ENCODE data around the gene MFSD6. TPM values are rescaled to one million over a fixed set of nuclear protein-coding genes. Genes with fewer than 3 reads are reported as not detected.

Gene MFSD6
- total RNA-seq, 1 donor from 2014 or later: 0.37 TPM

DNA sequence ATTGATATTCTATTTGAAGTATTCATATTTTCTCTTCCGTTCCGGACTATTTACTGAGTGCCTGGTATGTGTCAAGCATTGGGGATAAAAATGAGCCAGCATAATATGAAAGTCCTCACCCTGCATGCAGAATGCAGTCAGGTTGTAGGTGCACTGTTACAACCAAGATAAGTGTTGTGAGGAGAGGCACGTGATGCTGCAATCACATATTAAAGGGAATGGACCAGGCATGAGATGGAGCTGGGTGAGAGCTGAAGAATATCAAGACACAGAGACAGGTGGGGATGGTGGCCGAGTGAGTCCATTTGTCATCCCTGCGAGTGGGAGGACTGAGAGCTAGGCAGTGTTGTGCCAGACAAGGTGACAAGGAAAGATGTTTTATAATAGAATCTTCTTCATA is 52.3 kb downstream of the MFSD6 start:
- no peak overlapping the region for H3K9ac ChIP-seq
- Mint-ChIP-seq H3K27me3 (ENCODE audit: insufficient read depth, low read depth) (no peaks in the 10 kb centered on the region), H3K27ac (no peak overlapping the region), H3K9me3 (no peaks in the 10 kb centered on the region), H3K4me1 (peaks cover 2% of the 10 kb centered on the region), H3K36me3 (no peaks in the 10 kb centered on the region), H3K4me3 (no peak overlapping the region)
- no peak overlapping the region for H3K4me2 ChIP-seq
- no peaks in the 10 kb centered on the region for H3K36me3 ChIP-seq
- H3K27me3 ChIP-seq: no peaks in the 10 kb centered on the region
- H3K79me2 ChIP-seq (ENCODE audit: low read depth): no peaks in the 10 kb centered on the region
- H3K4me3 ChIP-seq: no peak overlapping the region
- no peak overlapping the region for H3K27ac ChIP-seq
- DNase-seq (ENCODE audit: low spot score): no peak
- no peak for TF ChIP-seq EZH2phosphoT487 (IDR thresholded peaks at IDR 0.05)
- H3K4me1 ChIP-seq: peaks cover 4% of the 10 kb centered on the region
- no peak overlapping the region for H2AFZ ChIP-seq (replicated peaks)
- H3F3A ChIP-seq (ENCODE audit: low read depth): no peaks in the 10 kb centered on the region
- no peaks in the 10 kb centered on the region for H3K9me3 ChIP-seq (ENCODE audit: low read depth)
- no peaks in the 10 kb centered on the region for H4K20me1 ChIP-seq (ENCODE audit: low read depth)

GRCh38 chr2:190462181-190462580 is 54.0 kb downstream of the MFSD6 start:
- H3K4me1 ChIP-seq: peaks cover 10% of the 10 kb centered on the region
- no peaks in the 10 kb centered on the region for H3F3A ChIP-seq (ENCODE audit: low read depth)
- no peak overlapping the region for H3K27ac ChIP-seq
- H2AFZ ChIP-seq (replicated peaks): no peak overlapping the region
- H3K9me3 ChIP-seq (ENCODE audit: low read depth): no peaks in the 10 kb centered on the region
- Mint-ChIP-seq H3K4me1 (peaks cover 10% of the 10 kb centered on the region), H3K9me3 (no peaks in the 10 kb centered on the region), H3K27ac (no peak overlapping the region), H3K27me3 (ENCODE audit: insufficient read depth, low read depth) (peaks cover 3% of the 10 kb centered on the region), H3K4me3 (no peak overlapping the region), H3K36me3 (no peaks in the 10 kb centered on the region)
- H3K27me3 ChIP-seq: no peaks in the 10 kb centered on the region
- no peak overlapping the region for H3K9ac ChIP-seq
- H3K4me3 ChIP-seq: no peak overlapping the region
- H4K20me1 ChIP-seq (ENCODE audit: low read depth): no peaks in the 10 kb centered on the region
- H3K36me3 ChIP-seq: no peaks in the 10 kb centered on the region
- DNase-seq (ENCODE audit: low spot score): no peak
- TF ChIP-seq EZH2 (IDR thresholded peaks at IDR 0.05) (no peak), EZH2phosphoT487 (IDR thresholded peaks at IDR 0.05) (no peak)
- TF ChIP-seq, protein P1, sequence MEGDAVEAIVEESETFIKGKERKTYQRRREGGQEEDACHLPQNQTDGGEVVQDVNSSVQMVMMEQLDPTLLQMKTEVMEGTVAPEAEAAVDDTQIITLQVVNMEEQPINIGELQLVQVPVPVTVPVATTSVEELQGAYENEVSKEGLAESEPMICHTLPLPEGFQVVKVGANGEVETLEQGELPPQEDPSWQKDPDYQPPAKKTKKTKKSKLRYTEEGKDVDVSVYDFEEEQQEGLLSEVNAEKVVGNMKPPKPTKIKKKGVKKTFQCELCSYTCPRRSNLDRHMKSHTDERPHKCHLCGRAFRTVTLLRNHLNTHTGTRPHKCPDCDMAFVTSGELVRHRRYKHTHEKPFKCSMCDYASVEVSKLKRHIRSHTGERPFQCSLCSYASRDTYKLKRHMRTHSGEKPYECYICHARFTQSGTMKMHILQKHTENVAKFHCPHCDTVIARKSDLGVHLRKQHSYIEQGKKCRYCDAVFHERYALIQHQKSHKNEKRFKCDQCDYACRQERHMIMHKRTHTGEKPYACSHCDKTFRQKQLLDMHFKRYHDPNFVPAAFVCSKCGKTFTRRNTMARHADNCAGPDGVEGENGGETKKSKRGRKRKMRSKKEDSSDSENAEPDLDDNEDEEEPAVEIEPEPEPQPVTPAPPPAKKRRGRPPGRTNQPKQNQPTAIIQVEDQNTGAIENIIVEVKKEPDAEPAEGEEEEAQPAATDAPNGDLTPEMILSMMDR (IDR thresholded peaks at IDR 0.05): no peak
- H3K4me2 ChIP-seq: no peak overlapping the region
- H3K79me2 ChIP-seq (ENCODE audit: low read depth): no peaks in the 10 kb centered on the region

GRCh38 chr2:190462611-190463010 is 54.5 kb downstream of the MFSD6 start:
- TF ChIP-seq, protein P1 (IDR thresholded peaks at IDR 0.05): no peak
- TF ChIP-seq EZH2phosphoT487 (IDR thresholded peaks at IDR 0.05) (no peak), EZH2 (IDR thresholded peaks at IDR 0.05) (no peak)
- Histone ChIP-seq H3K9ac (no peak overlapping the region), H3K9me3 (ENCODE audit: low read depth) (no peaks in the 10 kb centered on the region), H3K4me2 (no peak overlapping the region), H3K4me1 (peaks cover 15% of the 10 kb centered on the region), H3K79me2 (ENCODE audit: low read depth) (no peaks in the 10 kb centered on the region), H3K36me3 (no peaks in the 10 kb centered on the region), H4K20me1 (ENCODE audit: low read depth) (no peaks in the 10 kb centered on the region), H3F3A (ENCODE audit: low read depth) (no peaks in the 10 kb centered on the region), H2AFZ (replicated peaks) (no peak overlapping the region), H3K27me3 (no peaks in the 10 kb centered on the region), H3K27ac (no peak overlapping the region), H3K4me3 (no peak overlapping the region)
- no peak for DNase-seq (ENCODE audit: low spot score)
- H3K4me3 Mint-ChIP-seq: no peak overlapping the region
- peaks cover 14% of the 10 kb centered on the region for H3K4me1 Mint-ChIP-seq
- H3K27me3 Mint-ChIP-seq (ENCODE audit: insufficient read depth, low read depth): peaks cover 3% of the 10 kb centered on the region
- no peaks in the 10 kb centered on the region for H3K9me3 Mint-ChIP-seq
- H3K27ac Mint-ChIP-seq: no peak overlapping the region
- no peaks in the 10 kb centered on the region for H3K36me3 Mint-ChIP-seq

GRCh38 chr2:190465060-190465459 is 56.9 kb downstream of the MFSD6 start:
- DNase-seq (ENCODE audit: low spot score): no peak
- H3K9me3 Mint-ChIP-seq: no peaks in the 10 kb centered on the region
- peaks cover 21% of the 10 kb centered on the region for H3K4me1 ChIP-seq
- H3K4me1 Mint-ChIP-seq: peaks cover 23% of the 10 kb centered on the region
- no peaks in the 10 kb centered on the region for H4K20me1 ChIP-seq (ENCODE audit: low read depth)
- H3K27me3 ChIP-seq: no peaks in the 10 kb centered on the region
- no peak overlapping the region for H3K27ac Mint-ChIP-seq
- H3K79me2 ChIP-seq (ENCODE audit: low read depth): no peaks in the 10 kb centered on the region
- H3F3A ChIP-seq (ENCODE audit: low read depth): no peaks in the 10 kb centered on the region
- H3K9me3 ChIP-seq (ENCODE audit: low read depth): no peaks in the 10 kb centered on the region
- H3K27ac ChIP-seq: no peak overlapping the region
- H3K4me3 Mint-ChIP-seq: no peak overlapping the region
- no peak overlapping the region for H3K4me3 ChIP-seq
- no peak overlapping the region for H2AFZ ChIP-seq (replicated peaks)
- H3K27me3 Mint-ChIP-seq (ENCODE audit: insufficient read depth, low read depth): peaks cover 3% of the 10 kb centered on the region
- no peaks in the 10 kb centered on the region for H3K36me3 ChIP-seq
- TF ChIP-seq EZH2phosphoT487 (IDR thresholded peaks at IDR 0.05) (no peak), EZH2 (IDR thresholded peaks at IDR 0.05) (no peak)
- TF ChIP-seq, protein P1 (IDR thresholded peaks at IDR 0.05): no peak
- no peaks in the 10 kb centered on the region for H3K36me3 Mint-ChIP-seq
- no peak overlapping the region for H3K4me2 ChIP-seq
- no peak overlapping the region for H3K9ac ChIP-seq
